Stimulated activated CD4-positive, alpha-beta T cell treated with anti-CD3 and anti-CD28 coated beads, Interleukin-4, amount 100 ng/mL, for 4 hours (primary cell): Measurements from ENCODE around the gene PCDH9.

Experiments
- DNase-seq, 2 experiments: peaks; one replicate each; pipeline ENCODE4 v3.0.0-alpha.2; 2020

PCDH9 gene

GRCh38 chr13:67015976-67016600, 214.0 kb downstream of the PCDH9 start:
- DNase-seq, result no peak

GRCh38 chr13:67014399-67014798, 215.7 kb downstream of the PCDH9 start:
- no peak for DNase-seq

- no peak for DNase-seq
Observed at GRCh38 chr13:67013709-67014108, 216.4 kb downstream of the PCDH9 start.

GRCh38 chr13:67008075-67008668, 222.0 kb downstream of the PCDH9 start:
- no peak for DNase-seq

- DNase-seq, result no peak
Observed at GRCh38 chr13:67004511-67004910, 225.6 kb downstream of the PCDH9 start.

- no peak for DNase-seq
Observed at GRCh38 chr13:67003743-67004142, 226.4 kb downstream of the PCDH9 start.

GRCh38 chr13:67001363-67001762, 228.8 kb downstream of the PCDH9 start:
- no peak for DNase-seq

- DNase-seq, result no peak
Observed at GRCh38 chr13:66996503-66996902, 233.6 kb downstream of the PCDH9 start.

GRCh38 chr13:66995203-66995611, 234.9 kb downstream of the PCDH9 start:
- no peak for DNase-seq

- no peak for DNase-seq
Observed at GRCh38 chr13:66994517-66995202, 235.5 kb downstream of the PCDH9 start.

GRCh38 chr13:66994097-66994496, 236.0 kb downstream of the PCDH9 start:
- no peak for DNase-seq

GRCh38 chr13:66992719-66993118, 237.4 kb downstream of the PCDH9 start:
- DNase-seq, result no peak

GRCh38 chr13:66992183-66992582, 238.0 kb downstream of the PCDH9 start:
- no peak for DNase-seq

GRCh38 chr13:66984241-66984640, 245.9 kb downstream of the PCDH9 start:
- no peak for DNase-seq

GRCh38 chr13:66981912-66982311, 248.2 kb downstream of the PCDH9 start:
- DNase-seq, result no peak

- DNase-seq, result no peak
Observed at GRCh38 chr13:66977161-66977560, 253.0 kb downstream of the PCDH9 start.

- no peak for DNase-seq
Observed at GRCh38 chr13:66974889-66975288, 255.2 kb downstream of the PCDH9 start.

- no peak for DNase-seq
Observed at GRCh38 chr13:66974174-66974573, 256.0 kb downstream of the PCDH9 start.

GRCh38 chr13:66972659-66973058, 257.5 kb downstream of the PCDH9 start:
- DNase-seq, result no peak

- DNase-seq, result no peak
Observed at GRCh38 chr13:66971004-66971403, 259.1 kb downstream of the PCDH9 start.

GRCh38 chr13:66969291-66969690, 260.8 kb downstream of the PCDH9 start:
- no peak for DNase-seq

- no peak for DNase-seq
Observed at GRCh38 chr13:66967811-66968597, 262.1 kb downstream of the PCDH9 start.

- DNase-seq, result no peak
Observed at GRCh38 chr13:66965181-66965580, 265.0 kb downstream of the PCDH9 start.

- DNase-seq, result no peak
Observed at GRCh38 chr13:66962953-66963352, 267.2 kb downstream of the PCDH9 start.
